ENCODE measurements around the gene MAST2. TPM values are rescaled to one million over a fixed set of nuclear protein-coding genes. Genes with fewer than 3 reads are reported as not detected.

MAST2 gene
- total RNA-seq, 1 donor from 2014 or later, result 38.1 TPM

GRCh38 chr1:45995298-45995697 is 191.9 kb downstream of the MAST2 start:
- H3K27me3 Mint-ChIP-seq, result no peaks in the 10 kb centered on the region
- no peak for DNase-seq (ENCODE audit: extremely low spot score, unreplicated experiment)
- no peak overlapping the region for H3K4me3 Mint-ChIP-seq
- no peak overlapping the region for H3K27ac Mint-ChIP-seq
- peaks cover 5% of the 10 kb centered on the region for H3K36me3 Mint-ChIP-seq
- no peak for TF ChIP-seq CTCF (conservative IDR thresholded peaks at IDR 0.05)
- H3K9me3 Mint-ChIP-seq, result no peaks in the 10 kb centered on the region
- peaks cover 15% of the 10 kb centered on the region for H3K4me1 Mint-ChIP-seq (ENCODE audit: unreplicated experiment)

GRCh38 chr1:45998020-45998617 is 194.7 kb downstream of the MAST2 start:
- no peak overlapping the region for H3K4me3 Mint-ChIP-seq
- H3K27ac Mint-ChIP-seq, result no peak overlapping the region

GRCh38 chr1:45999507-45999906 is 196.1 kb downstream of the MAST2 start:
- Mint-ChIP-seq H3K9me3 (no peaks in the 10 kb centered on the region), H3K36me3 (peaks cover 12% of the 10 kb centered on the region), H3K27me3 (no peaks in the 10 kb centered on the region)

More at GRCh38 chr1:45998020-45998617, 194.7 kb downstream of the MAST2 start:
- peaks cover 12% of the 10 kb centered on the region for H3K36me3 Mint-ChIP-seq
- no peaks in the 10 kb centered on the region for H3K27me3 Mint-ChIP-seq
- H3K4me1 Mint-ChIP-seq (ENCODE audit: unreplicated experiment), result peaks cover 15% of the 10 kb centered on the region
- no peaks in the 10 kb centered on the region for H3K9me3 Mint-ChIP-seq
- no peak for TF ChIP-seq CTCF (conservative IDR thresholded peaks at IDR 0.05)
- no peak for DNase-seq (ENCODE audit: extremely low spot score, unreplicated experiment)

GRCh38 chr1:46001081-46001785 is 197.8 kb downstream of the MAST2 start:
- TF ChIP-seq CTCF (conservative IDR thresholded peaks at IDR 0.05), result no peak
- H3K4me1 Mint-ChIP-seq (ENCODE audit: unreplicated experiment), result peaks cover 15% of the 10 kb centered on the region
- no peaks in the 10 kb centered on the region for H3K27me3 Mint-ChIP-seq
- peaks cover 15% of the 10 kb centered on the region for H3K36me3 Mint-ChIP-seq
- no peak for DNase-seq (ENCODE audit: extremely low spot score, unreplicated experiment)
- H3K4me3 Mint-ChIP-seq, result no peak overlapping the region
- no peaks in the 10 kb centered on the region for H3K9me3 Mint-ChIP-seq
- H3K27ac Mint-ChIP-seq, result no peak overlapping the region

More at GRCh38 chr1:45999507-45999906, 196.1 kb downstream of the MAST2 start:
- no peak for TF ChIP-seq CTCF (conservative IDR thresholded peaks at IDR 0.05)
- DNase-seq (ENCODE audit: extremely low spot score, unreplicated experiment), result no peak
- no peak overlapping the region for H3K4me3 Mint-ChIP-seq
- H3K27ac Mint-ChIP-seq, result no peak overlapping the region
- H3K4me1 Mint-ChIP-seq (ENCODE audit: unreplicated experiment), result peaks cover 15% of the 10 kb centered on the region

- no peak overlapping the region for H3K27ac Mint-ChIP-seq
- TF ChIP-seq CTCF (conservative IDR thresholded peaks at IDR 0.05), result no peak
- H3K9me3 Mint-ChIP-seq, result no peaks in the 10 kb centered on the region
- DNase-seq (ENCODE audit: extremely low spot score, unreplicated experiment), result no peak
- peaks cover 7% of the 10 kb centered on the region for H3K4me1 Mint-ChIP-seq (ENCODE audit: unreplicated experiment)
- H3K4me3 Mint-ChIP-seq, result no peak overlapping the region
- no peaks in the 10 kb centered on the region for H3K27me3 Mint-ChIP-seq
- H3K36me3 Mint-ChIP-seq, result peaks cover 19% of the 10 kb centered on the region
These were observed 199.2 kb downstream of the MAST2 start for GRCh38 chr1:46002551-46003150.
